Mucosa of stomach (tissue), 1 donor: ENCODE measurements around the gene SAMD14.

Source experiments
- H3K27me3 ChIP-seq: one replicate; pipeline ENCODE4 v1.7.0; 2013; ENCODE audit warnings: mild to moderate bottlenecking, low read length; ENCODE audit not compliant: control insufficient read depth, insufficient read depth
- H3K36me3 ChIP-seq: one replicate; pipeline ENCODE4 v1.7.0; 2013; ENCODE audit warnings: low read length; ENCODE audit not compliant: control insufficient read depth, insufficient read depth
- H3K4me1 ChIP-seq: one replicate; pipeline ENCODE4 v1.7.0; 2013; ENCODE audit warnings: mild to moderate bottlenecking, low read length; ENCODE audit not compliant: control insufficient read depth, insufficient read depth
- H3K4me3 ChIP-seq: one replicate; pipeline ENCODE4 v1.7.0; 2013; ENCODE audit warnings: low read length
- H3K9ac ChIP-seq: one replicate; pipeline ENCODE4 v1.7.0; 2013; ENCODE audit warnings: mild to moderate bottlenecking, low read length, moderate library complexity
- H3K9me3 ChIP-seq: one replicate; pipeline ENCODE4 v1.7.0; 2013; ENCODE audit warnings: mild to moderate bottlenecking, low read length, moderate library complexity; ENCODE audit not compliant: control insufficient read depth
- donor health status: Pancreatic carcinoma.

Gene SAMD14

DNA sequence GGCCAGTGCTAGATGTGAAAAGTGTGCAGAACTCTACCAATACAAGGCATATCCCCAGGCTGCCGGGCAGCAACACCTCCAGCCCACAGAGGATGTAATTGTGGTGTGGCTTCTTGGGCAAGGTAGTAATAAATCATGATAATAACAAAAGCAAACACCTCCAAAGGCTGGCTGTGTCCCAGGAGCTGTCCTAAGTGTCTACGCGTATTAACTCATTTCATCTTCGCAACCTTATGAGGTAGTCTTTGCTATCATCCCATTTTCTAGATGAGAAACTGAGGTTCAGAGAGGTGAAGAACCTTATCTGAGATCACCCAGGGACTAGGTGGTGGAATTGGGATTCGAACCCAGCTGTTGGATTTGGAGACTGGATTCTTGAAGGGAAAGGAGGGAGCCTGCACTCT is 29.5 kb downstream of the SAMD14 start:
- Histone ChIP-seq H3K4me1 (peaks cover 49% of the 10 kb centered on the region), H3K9me3 (no peaks in the 10 kb centered on the region), H3K36me3 (peaks cover 8% of the 10 kb centered on the region), H3K27me3 (no peaks in the 10 kb centered on the region), H3K4me3 (peak overlapping the region; percentile 0), H3K9ac (peak overlapping the region; percentile 48)

DNA sequence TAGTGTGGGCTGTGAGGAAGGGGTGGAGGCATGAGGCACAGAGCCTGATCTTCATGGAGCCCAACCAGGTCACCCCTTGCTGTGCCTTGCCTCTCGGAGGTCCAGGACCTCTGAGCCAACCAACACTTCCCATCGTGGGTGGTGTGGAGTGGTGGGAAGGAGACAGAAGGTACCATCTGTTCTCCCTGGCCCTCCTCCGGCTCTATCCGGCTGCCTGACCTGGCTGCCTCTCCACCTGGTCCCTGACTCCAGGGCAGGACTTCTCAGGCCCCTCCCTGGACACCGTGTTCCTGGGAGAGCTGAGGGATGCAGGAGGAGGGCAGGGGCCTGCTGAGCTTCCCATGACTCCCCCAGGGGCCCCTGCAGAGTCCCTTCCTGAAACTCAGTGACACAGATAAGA is 31.0 kb downstream of the SAMD14 start:
- H3K36me3 ChIP-seq, result peaks cover 8% of the 10 kb centered on the region
- no peaks in the 10 kb centered on the region for H3K9me3 ChIP-seq
- H3K4me1 ChIP-seq, result peaks cover 49% of the 10 kb centered on the region
- H3K9ac ChIP-seq, result no peak overlapping the region
- no peak overlapping the region for H3K4me3 ChIP-seq
- H3K27me3 ChIP-seq, result no peaks in the 10 kb centered on the region

DNA sequence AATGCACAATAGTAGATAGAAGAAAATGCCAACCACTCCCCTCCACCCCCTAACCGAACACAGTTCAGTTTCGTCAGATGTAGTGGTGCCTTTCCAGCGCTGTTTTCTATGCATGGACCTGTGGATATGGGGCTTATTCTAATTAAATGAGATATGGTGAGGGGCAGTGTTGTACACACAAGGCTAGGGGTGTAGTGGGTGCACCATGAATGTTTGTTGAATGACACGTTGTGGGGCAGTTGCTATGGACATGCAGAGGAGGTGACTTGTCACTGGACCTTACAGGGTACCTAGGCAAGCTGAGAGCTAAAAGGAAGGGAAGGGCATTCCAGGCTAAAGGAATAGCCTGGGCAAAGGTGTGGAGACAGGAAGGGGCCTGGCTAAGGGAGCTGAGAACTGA is 31.4 kb downstream of the SAMD14 start:
- no peak overlapping the region for H3K9ac ChIP-seq
- peaks cover 49% of the 10 kb centered on the region for H3K4me1 ChIP-seq
- H3K9me3 ChIP-seq, result no peaks in the 10 kb centered on the region
- H3K27me3 ChIP-seq, result no peaks in the 10 kb centered on the region
- H3K4me3 ChIP-seq, result no peak overlapping the region
- peaks cover 8% of the 10 kb centered on the region for H3K36me3 ChIP-seq

DNA sequence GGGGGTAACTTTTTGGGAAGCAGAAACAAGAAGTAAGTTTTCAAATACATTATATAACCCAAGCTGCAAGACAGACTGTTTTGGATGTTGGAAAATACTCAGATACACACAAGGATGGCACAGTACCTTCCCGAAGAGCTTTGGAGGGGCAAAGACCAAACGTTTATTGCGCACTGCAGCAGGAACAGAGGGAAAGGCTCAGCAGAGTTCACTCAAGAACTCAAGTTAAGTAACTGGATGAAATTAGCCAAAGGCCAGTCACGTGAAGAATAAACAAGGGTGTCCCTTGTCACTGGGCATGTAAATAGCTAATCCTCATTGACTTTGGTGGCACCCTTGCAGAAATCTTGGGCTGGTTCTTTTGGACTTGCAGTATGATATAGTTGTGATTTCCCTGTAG is 32.0 kb downstream of the SAMD14 start:
- H3K36me3 ChIP-seq, result peaks cover 8% of the 10 kb centered on the region
- peaks cover 47% of the 10 kb centered on the region for H3K4me1 ChIP-seq
- no peaks in the 10 kb centered on the region for H3K9me3 ChIP-seq
- no peak overlapping the region for H3K9ac ChIP-seq
- H3K27me3 ChIP-seq, result no peaks in the 10 kb centered on the region
- no peak overlapping the region for H3K4me3 ChIP-seq

DNA sequence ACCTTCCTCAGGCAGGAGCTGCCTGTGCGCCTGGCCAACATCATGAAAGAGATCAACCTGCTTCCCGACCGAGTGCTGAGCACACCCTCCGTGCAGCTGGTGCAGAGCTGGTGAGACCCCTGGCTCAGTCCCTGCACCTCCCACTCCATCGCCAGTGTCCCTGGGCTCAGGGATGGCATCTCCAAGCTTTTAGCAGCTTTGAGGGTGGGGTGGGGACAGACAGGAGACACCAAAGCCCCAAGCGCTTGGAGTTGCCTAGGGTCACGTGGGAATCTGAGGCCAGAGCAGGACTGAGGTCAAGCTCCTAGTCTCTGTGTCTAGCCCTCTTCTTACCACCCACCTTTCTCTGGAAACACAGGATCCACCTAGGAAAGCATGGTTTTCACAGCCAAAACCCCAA is 32.5 kb downstream of the SAMD14 start:
- H3K27me3 ChIP-seq, result no peaks in the 10 kb centered on the region
- H3K9ac ChIP-seq, result no peak overlapping the region
- H3K4me3 ChIP-seq, result no peak overlapping the region
- peaks cover 42% of the 10 kb centered on the region for H3K4me1 ChIP-seq
- peaks cover 8% of the 10 kb centered on the region for H3K36me3 ChIP-seq
- H3K9me3 ChIP-seq, result no peaks in the 10 kb centered on the region

DNA sequence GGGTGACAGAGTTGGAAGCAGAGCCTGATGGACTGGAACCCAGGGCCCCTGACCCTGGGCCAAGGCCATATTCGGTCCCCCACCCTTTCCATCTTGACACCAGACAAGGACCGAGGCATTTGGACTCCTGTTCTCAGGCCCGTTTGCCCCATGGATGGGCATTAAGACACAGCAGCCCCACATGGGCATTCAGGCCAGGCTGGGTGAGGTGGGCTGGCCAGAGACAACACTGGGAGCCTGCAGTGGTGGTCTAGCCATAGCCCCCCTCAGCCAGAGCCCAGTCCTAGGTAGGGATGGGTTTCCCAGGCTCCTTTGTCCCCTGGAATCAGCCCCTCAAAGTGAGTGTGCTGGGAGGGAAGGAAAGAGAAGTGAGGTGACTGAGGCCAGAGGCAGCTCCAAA is 33.2 kb downstream of the SAMD14 start:
- H3K9me3 ChIP-seq, result no peaks in the 10 kb centered on the region
- H3K36me3 ChIP-seq, result peaks cover 8% of the 10 kb centered on the region
- H3K27me3 ChIP-seq, result no peaks in the 10 kb centered on the region
- H3K4me3 ChIP-seq, result no peak overlapping the region
- peak overlapping the region; percentile 82 for H3K9ac ChIP-seq
- H3K4me1 ChIP-seq, result peaks cover 35% of the 10 kb centered on the region

DNA sequence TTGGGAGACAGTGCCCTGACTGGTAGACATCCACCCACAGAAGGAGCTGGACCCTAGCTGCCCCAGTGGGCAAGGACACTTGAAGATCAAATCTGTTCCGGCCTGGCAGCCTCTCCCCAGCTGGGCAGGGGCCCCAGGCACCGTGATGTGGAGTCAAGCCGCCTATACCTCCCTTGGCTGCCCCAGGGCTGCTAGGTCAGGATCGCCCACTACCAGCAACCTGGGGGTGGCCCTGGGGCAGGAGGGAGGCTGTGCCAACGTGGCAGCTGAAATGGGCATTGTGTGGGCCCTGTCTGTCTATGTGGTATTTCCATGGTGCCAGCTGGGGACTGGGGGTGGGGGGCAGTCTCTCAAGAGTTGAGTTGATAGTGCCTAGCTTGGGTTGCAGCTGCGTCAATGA is 33.9 kb downstream of the SAMD14 start:
- peaks cover 8% of the 10 kb centered on the region for H3K36me3 ChIP-seq
- no peaks in the 10 kb centered on the region for H3K27me3 ChIP-seq
- no peaks in the 10 kb centered on the region for H3K9me3 ChIP-seq
- H3K4me3 ChIP-seq, result peak overlapping the region; percentile 58
- H3K9ac ChIP-seq, result peak overlapping the region; percentile 82
- peaks cover 28% of the 10 kb centered on the region for H3K4me1 ChIP-seq

DNA sequence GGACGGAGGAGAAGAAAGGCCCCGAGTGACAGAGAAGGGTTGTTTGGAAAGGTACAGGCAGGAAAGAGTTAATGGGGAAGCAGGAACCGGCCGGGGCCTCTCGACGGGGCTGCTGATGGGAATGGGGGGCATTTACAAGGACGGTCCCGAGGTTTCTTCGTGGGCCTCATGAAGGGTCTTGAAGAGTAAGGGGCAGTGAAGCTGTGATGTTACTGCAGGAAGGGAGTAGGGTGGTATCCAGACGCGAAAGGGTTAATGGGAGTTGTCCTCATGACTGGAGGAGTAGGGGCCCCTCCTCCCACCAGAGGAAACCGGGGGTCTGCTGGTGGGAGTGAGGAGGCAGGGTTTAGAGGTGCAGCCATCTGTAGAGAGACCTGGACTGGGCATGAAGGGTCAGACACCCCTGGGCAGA is 34.3 kb downstream of the SAMD14 start:
- Histone ChIP-seq H3K36me3 (peaks cover 8% of the 10 kb centered on the region), H3K4me1 (peaks cover 24% of the 10 kb centered on the region), H3K9me3 (no peaks in the 10 kb centered on the region), H3K4me3 (peak overlapping the region; percentile 58), H3K9ac (peak overlapping the region; percentile 82), H3K27me3 (no peaks in the 10 kb centered on the region)

DNA sequence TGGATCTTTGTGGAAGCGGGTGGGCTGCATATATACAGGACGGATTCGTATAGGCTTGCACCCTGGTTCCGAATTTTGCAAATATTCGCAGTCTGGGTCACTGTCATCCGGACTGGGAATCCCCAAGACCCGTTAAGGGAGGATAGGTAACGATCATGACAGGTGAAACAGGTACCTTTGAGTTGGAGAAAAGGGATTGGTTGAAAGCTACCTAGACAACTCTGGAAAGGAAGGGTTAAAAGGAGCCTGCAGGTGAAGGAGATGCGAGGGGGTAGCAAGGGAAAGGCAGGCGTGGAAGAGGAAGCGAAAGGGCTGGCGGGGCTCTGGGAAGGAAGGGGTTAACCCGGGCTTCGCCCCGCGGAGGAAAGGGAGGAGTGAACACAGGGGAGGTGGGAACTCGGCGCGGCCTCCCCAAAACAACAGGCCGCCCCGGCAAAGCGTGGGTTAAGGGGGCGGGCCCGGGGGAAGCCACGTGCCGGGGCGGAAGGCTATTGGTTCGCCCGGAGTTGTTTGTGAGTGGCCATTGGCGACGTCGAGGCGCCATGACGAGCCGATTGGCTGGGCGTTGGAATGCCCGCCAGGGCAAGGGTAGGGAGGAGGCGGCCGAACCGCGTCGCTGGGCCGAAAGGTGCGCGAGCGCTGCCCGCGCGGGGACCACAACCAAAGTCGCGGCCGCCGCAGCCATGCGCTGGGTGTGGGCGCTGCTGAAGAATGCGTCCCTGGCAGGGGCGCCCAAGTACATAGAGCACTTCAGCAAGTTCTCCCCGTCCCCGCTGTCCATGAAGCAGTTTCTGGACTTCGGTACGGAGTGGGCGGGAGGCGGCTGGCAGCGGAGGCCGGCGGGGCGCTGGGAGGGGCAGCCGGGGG is 35.0 kb downstream of the SAMD14 start, which contains the start of gene PDK2:
Gene PDK2, plus strand, starts transcription at position 599 of the 867 bp plus-strand sequence. Its CDS starts 85 bp downstream, at position 684.
- H3K4me1 ChIP-seq, result peaks cover 17% of the 10 kb centered on the region
- H3K27me3 ChIP-seq, result no peaks in the 10 kb centered on the region
- H3K4me3 ChIP-seq, result peak within 1 kb of the TSS; percentile 84
- peak within 1 kb of the TSS; percentile 82 for H3K9ac ChIP-seq
- H3K9me3 ChIP-seq, result no peaks in the 10 kb centered on the region
- peaks cover 4% of the 10 kb centered on the region for H3K36me3 ChIP-seq

DNA sequence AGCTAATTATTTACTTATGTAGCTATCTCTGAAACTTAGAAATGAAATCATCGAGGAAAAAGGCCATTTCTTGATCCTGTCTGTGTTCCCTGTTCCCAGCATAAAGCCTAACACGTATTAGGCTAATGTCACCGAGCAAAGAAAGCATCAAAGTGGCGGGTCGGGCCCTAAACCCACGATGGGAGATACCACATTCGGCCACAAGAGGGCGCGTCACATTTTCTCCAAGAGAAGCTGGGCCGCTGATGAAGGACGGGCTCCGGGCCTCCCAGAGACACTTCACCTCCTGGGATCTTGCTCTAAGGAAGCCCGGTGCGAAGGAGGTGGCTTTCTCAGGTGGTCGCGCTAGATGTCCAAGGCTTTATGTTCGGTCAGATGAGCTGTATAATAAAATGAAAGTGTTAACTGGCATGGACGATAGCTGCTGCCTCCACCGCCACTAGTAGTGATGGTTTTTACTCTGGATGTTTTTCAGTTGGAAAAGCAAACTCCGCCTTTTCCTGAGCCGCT is 35.7 kb downstream of the SAMD14 start:
- no peaks in the 10 kb centered on the region for H3K27me3 ChIP-seq
- peaks cover 5% of the 10 kb centered on the region for H3K36me3 ChIP-seq
- peak overlapping the region; percentile 61 for H3K9ac ChIP-seq
- H3K4me3 ChIP-seq, result peak overlapping the region; percentile 84
- no peaks in the 10 kb centered on the region for H3K9me3 ChIP-seq
- peaks cover 13% of the 10 kb centered on the region for H3K4me1 ChIP-seq

DNA sequence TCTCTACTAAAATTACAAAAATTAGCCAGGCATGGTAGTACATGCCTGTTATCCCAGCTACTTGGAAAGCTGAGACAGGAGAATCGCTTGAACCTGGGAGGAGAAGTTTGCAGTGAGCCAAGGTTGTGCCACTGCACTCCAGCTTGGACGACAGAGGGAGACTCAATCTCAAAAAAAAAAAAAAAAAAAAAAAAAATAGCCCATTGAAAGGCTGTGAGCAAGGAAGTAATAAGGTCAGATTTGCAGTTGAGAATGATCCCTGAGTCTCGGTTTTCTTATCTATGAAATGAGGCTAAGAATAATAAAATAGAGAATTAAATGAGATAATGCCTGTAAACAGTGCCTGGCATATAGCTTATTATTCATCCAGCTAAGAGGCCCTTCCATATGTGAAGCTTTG is 36.2 kb downstream of the SAMD14 start:
- no peak overlapping the region for H3K9ac ChIP-seq
- H3K27me3 ChIP-seq, result no peaks in the 10 kb centered on the region

DNA sequence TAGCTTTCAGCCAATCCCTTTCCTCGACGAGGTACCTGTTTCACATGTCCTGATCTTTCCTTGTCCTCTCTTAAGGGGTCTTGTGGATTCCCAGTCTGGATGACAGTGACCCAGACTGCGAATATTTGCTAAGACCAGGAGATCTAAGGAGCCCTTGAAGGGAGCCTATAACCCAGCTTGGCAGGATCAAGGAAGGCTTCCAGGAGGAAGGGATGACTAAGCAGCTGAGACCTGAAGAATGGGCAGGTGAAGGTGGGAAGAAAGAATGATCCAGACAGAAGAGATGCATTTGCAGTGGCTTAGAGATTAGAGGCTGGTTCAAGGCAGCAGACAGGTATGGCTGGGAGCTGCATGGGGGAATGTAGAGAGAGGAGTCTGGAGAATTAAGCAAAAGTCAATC is 36.7 kb downstream of the SAMD14 start:
- Histone ChIP-seq H3K4me3 (no peak overlapping the region), H3K4me1 (peaks cover 13% of the 10 kb centered on the region), H3K9ac (no peak overlapping the region), H3K36me3 (peaks cover 5% of the 10 kb centered on the region), H3K27me3 (no peaks in the 10 kb centered on the region), H3K9me3 (no peaks in the 10 kb centered on the region)

More for the DNA sequence above, 36.2 kb downstream of the SAMD14 start:
- H3K9me3 ChIP-seq, result no peaks in the 10 kb centered on the region
- H3K4me3 ChIP-seq, result no peak overlapping the region
- H3K36me3 ChIP-seq, result peaks cover 5% of the 10 kb centered on the region
- H3K4me1 ChIP-seq, result peaks cover 13% of the 10 kb centered on the region
